GM21786 (cell line): ENCODE results near the gene SMOC2.

ENCODE experiments used
- ATAC-seq: cut with Tn5 transposase; IDR thresholded peaks from one replicate; pipeline ENCODE4 v1.9.1; 2021; ENCODE audit not compliant: unreplicated experiment

Gene SMOC2

GRCh38 chr6:168515376-168515775 lies 74.4 kb downstream of the SMOC2 start:
- no peak for ATAC-seq

- ATAC-seq, result no peak
Observed at GRCh38 chr6:168516944-168517741, 76.2 kb downstream of the SMOC2 start.

- ATAC-seq, result no peak
Observed at GRCh38 chr6:168517742-168518347, 76.9 kb downstream of the SMOC2 start.

GRCh38 chr6:168518348-168518745 lies 77.4 kb downstream of the SMOC2 start:
- ATAC-seq, result no peak

- ATAC-seq, result no peak
Observed at GRCh38 chr6:168518867-168519266, 77.9 kb downstream of the SMOC2 start.

- no peak for ATAC-seq
Observed at GRCh38 chr6:168520233-168520632, 79.2 kb downstream of the SMOC2 start.

GRCh38 chr6:168524571-168525001 lies 83.6 kb downstream of the SMOC2 start:
- ATAC-seq, result no peak

- no peak for ATAC-seq
Observed at GRCh38 chr6:168525114-168525513, 84.1 kb downstream of the SMOC2 start.

- no peak for ATAC-seq
Observed at GRCh38 chr6:168525926-168526630, 85.1 kb downstream of the SMOC2 start.

- ATAC-seq, result no peak
Observed at GRCh38 chr6:168526841-168527281, 85.9 kb downstream of the SMOC2 start.

GRCh38 chr6:168527451-168528210 lies 86.6 kb downstream of the SMOC2 start:
- no peak for ATAC-seq

GRCh38 chr6:168528474-168529095 lies 87.6 kb downstream of the SMOC2 start:
- no peak for ATAC-seq

- no peak for ATAC-seq
Observed at GRCh38 chr6:168529214-168529613, 88.2 kb downstream of the SMOC2 start.

GRCh38 chr6:168530653-168531071 lies 89.7 kb downstream of the SMOC2 start:
- no peak for ATAC-seq

GRCh38 chr6:168532070-168532469 lies 91.1 kb downstream of the SMOC2 start:
- ATAC-seq, result no peak

- ATAC-seq, result no peak
Observed at GRCh38 chr6:168533414-168533813, 92.4 kb downstream of the SMOC2 start.

GRCh38 chr6:168534265-168534664 lies 93.3 kb downstream of the SMOC2 start:
- ATAC-seq, result no peak

- no peak for ATAC-seq
Observed at GRCh38 chr6:168535711-168536110, 94.7 kb downstream of the SMOC2 start.

- no peak for ATAC-seq
Observed at GRCh38 chr6:168536196-168536595, 95.2 kb downstream of the SMOC2 start.

- no peak for ATAC-seq
Observed at GRCh38 chr6:168536665-168537539, 95.9 kb downstream of the SMOC2 start.
